Stimulated activated CD4-positive, alpha-beta T cell treated with anti-CD3 and anti-CD28 coated beads, Interleukin-1b, Interleukin-23, amount 100 ng/mL, for 1 hour (primary cell): ENCODE measurements around the gene SLC1A5.

Source experiments
- DNase-seq, 2 donors: peaks; one replicate each; pipeline ENCODE4 v3.0.0-alpha.2; 2020; ENCODE audit warnings: low read depth in 2 of 2

Gene SLC1A5

GRCh38 chr19:46742926-46743480 lies 45.4 kb downstream of the SLC1A5 start:
- no peak for DNase-seq

- DNase-seq, result no peak
Observed at GRCh38 chr19:46741447-46741846, 46.9 kb downstream of the SLC1A5 start.

- no peak for DNase-seq
Observed at GRCh38 chr19:46739290-46739771, 49.1 kb downstream of the SLC1A5 start.

GRCh38 chr19:46737761-46738171 lies 50.6 kb downstream of the SLC1A5 start:
- no peak for DNase-seq

GRCh38 chr19:46737298-46737654 lies 51.1 kb downstream of the SLC1A5 start:
- no peak for DNase-seq

- DNase-seq, result no peak
Observed at GRCh38 chr19:46736531-46737297, 51.7 kb downstream of the SLC1A5 start.

GRCh38 chr19:46733690-46734292 lies 54.6 kb downstream of the SLC1A5 start:
- no peak for DNase-seq

- DNase-seq, result no peak
Observed at GRCh38 chr19:46732966-46733689, 55.3 kb downstream of the SLC1A5 start.

GRCh38 chr19:46732172-46732938 lies 56.0 kb downstream of the SLC1A5 start:
- DNase-seq, result no peak

GRCh38 chr19:46731584-46731983 lies 56.8 kb downstream of the SLC1A5 start:
- DNase-seq, result no peak

GRCh38 chr19:46731007-46731501 lies 57.3 kb downstream of the SLC1A5 start:
- no peak for DNase-seq

- no peak for DNase-seq
Observed at GRCh38 chr19:46730595-46730994, 57.8 kb downstream of the SLC1A5 start.

- DNase-seq, result no peak
Observed at GRCh38 chr19:46730187-46730586, 58.2 kb downstream of the SLC1A5 start.

GRCh38 chr19:46729696-46730095 lies 58.7 kb downstream of the SLC1A5 start:
- DNase-seq, result no peak

- peak; percentile 60 to 68 for DNase-seq
Observed at GRCh38 chr19:46728693-46729339, 59.6 kb downstream of the SLC1A5 start.

- no peak for DNase-seq
Observed at GRCh38 chr19:46728208-46728607, 60.2 kb downstream of the SLC1A5 start.

GRCh38 chr19:46727757-46728156 lies 60.6 kb downstream of the SLC1A5 start:
- no peak for DNase-seq

GRCh38 chr19:46726971-46727501 lies 61.4 kb downstream of the SLC1A5 start:
- DNase-seq, result no peak

- DNase-seq, result no peak
Observed at GRCh38 chr19:46726551-46726950, 61.8 kb downstream of the SLC1A5 start.

GRCh38 chr19:46725859-46726393 lies 62.5 kb downstream of the SLC1A5 start:
- DNase-seq, result no peak
